ENCODE results near the gene ANKH.
A peak's percentile ranks its signal among the peaks of the same experiment; 100 is the strongest.
"Not testable (repeated sequence)": the region's sequence is repeated elsewhere in the genome, so short reads cannot be mapped to it uniquely, and the experiment has no call there.

ANKH gene

GRCh38 chr5:14882658-14883580 is 11.3 kb upstream of the ANKH start:
- no peak for DNase-seq

GRCh38 chr5:14881826-14882225 is 10.2 kb upstream of the ANKH start:
- no peak for DNase-seq

- no peak for DNase-seq
Observed at GRCh38 chr5:14880688-14881087, 9.1 kb upstream of the ANKH start.

- DNase-seq = no peak
Observed at GRCh38 chr5:14879937-14880589, 8.5 kb upstream of the ANKH start.

- no peak for DNase-seq
Observed at GRCh38 chr5:14879393-14879792, 7.8 kb upstream of the ANKH start.

GRCh38 chr5:14878192-14878591 is 6.6 kb upstream of the ANKH start:
- DNase-seq = not testable (repeated sequence)

GRCh38 chr5:14876095-14876494 is 4.5 kb upstream of the ANKH start:
- DNase-seq = no peak

- no peak for DNase-seq
Observed at GRCh38 chr5:14873790-14874189, 2.2 kb upstream of the ANKH start.

GRCh38 chr5:14873093-14873492 is 1.5 kb upstream of the ANKH start:
- DNase-seq = no peak

- DNase-seq = peak; percentile 58
Observed at GRCh38 chr5:14872070-14872989, 752 bp upstream of the ANKH start.

- DNase-seq = peak; percentile 78
Observed at GRCh38 chr5:14870337-14871213, 1.0 kb downstream of the ANKH start.

- no peak for DNase-seq
Observed at GRCh38 chr5:14869668-14870164, 1.9 kb downstream of the ANKH start.

- no peak for DNase-seq
Observed at GRCh38 chr5:14869233-14869632, 2.3 kb downstream of the ANKH start.

GRCh38 chr5:14868771-14869170 is 2.8 kb downstream of the ANKH start:
- DNase-seq = no peak

- DNase-seq = no peak
Observed at GRCh38 chr5:14864181-14864812, 7.3 kb downstream of the ANKH start.

- DNase-seq = no peak
Observed at GRCh38 chr5:14863105-14863504, 8.5 kb downstream of the ANKH start.

GRCh38 chr5:14861123-14861765 is 10.3 kb downstream of the ANKH start:
- no peak for DNase-seq

- DNase-seq = no peak
Observed at GRCh38 chr5:14859980-14860379, 11.6 kb downstream of the ANKH start.

- no peak for DNase-seq
Observed at GRCh38 chr5:14859150-14859549, 12.4 kb downstream of the ANKH start.

GRCh38 chr5:14855366-14855765 is 16.2 kb downstream of the ANKH start:
- DNase-seq = no peak

GRCh38 chr5:14854799-14855198 is 16.8 kb downstream of the ANKH start:
- no peak for DNase-seq
